WTC11 (cell line): ENCODE results near the gene SH3GL2. TPM values are rescaled to one million over a fixed set of nuclear protein-coding genes. Genes with fewer than 3 reads are reported as not detected.

Experiments used
- ATAC-seq: fragments of 200-7000 bp; cut with Tn5 transposase; 2 replicates; pipeline ENCODE4 v1.10.0; 2021; ENCODE audit warnings: mild to moderate bottlenecking, moderate library complexity
- CTCF ChIA-PET: fragments of 300-600 bp; sonication (Branson Sonifier 250); formaldehyde crosslinking; loops from one replicate; lab custom pipeline; 2021; ENCODE audit warnings: antibody characterized with exemption; lab: Charles Lee
- POLR2A ChIA-PET: fragments of 350-600 bp; sonication (Branson Sonifier 250); formaldehyde crosslinking; loops from one replicate; lab custom pipeline; 2021; ENCODE audit warnings: antibody characterized with exemption; lab: Charles Lee
- DNase-seq: peaks from one replicate; pipeline ENCODE4 v3.0.0; 2021; ENCODE audit warnings: low spot score
- H3K27ac Mint-ChIP-seq: 2 replicates; pipeline ENCODE4 v1.8.0; 2021; ENCODE audit warnings: mixed read lengths
- H3K27me3 Mint-ChIP-seq: 2 replicates; pipeline ENCODE4 v1.8.0; 2021; ENCODE audit warnings: low read depth, mild to moderate bottlenecking, moderate library complexity, mixed read lengths
- H3K36me3 Mint-ChIP-seq: 2 replicates; pipeline ENCODE4 v1.8.0; 2021; ENCODE audit warnings: mixed read lengths
- H3K4me1 Mint-ChIP-seq: 2 replicates; pipeline ENCODE4 v1.8.0; 2022; ENCODE audit warnings: mixed read lengths
- H3K4me3 Mint-ChIP-seq: 2 replicates; pipeline ENCODE4 v1.8.0; 2021; ENCODE audit warnings: mild to moderate bottlenecking, moderate library complexity, mixed read lengths
- H3K9me3 Mint-ChIP-seq: 2 replicates; pipeline ENCODE4 v1.8.0; 2021; ENCODE audit warnings: mixed read lengths
- ATF1 ChIP-seq: sonication (generic); formaldehyde crosslinking; IDR thresholded peaks from 2 replicates; pipeline ENCODE4 v1.8.1; 2023; ENCODE audit warnings: mild to moderate bottlenecking, moderate library complexity, missing genetic modification reagents
- E2F4 ChIP-seq: sonication (generic); formaldehyde crosslinking; IDR thresholded peaks from 2 replicates; pipeline ENCODE4 v1.8.1; 2022; ENCODE audit warnings: low read depth, mild to moderate bottlenecking, moderate library complexity, missing genetic modification reagents, borderline replicate concordance
- EMX1 ChIP-seq: fragments of 250-450 bp; sonication (Bioruptor Pico); IDR thresholded peaks from 2 replicates; pipeline ENCODE4 v1.8.0; 2021; ENCODE audit warnings: mild to moderate bottlenecking
- ETV6 ChIP-seq: sonication (generic); formaldehyde crosslinking; IDR thresholded peaks from 2 replicates; pipeline ENCODE4 v1.8.1; 2022; ENCODE audit warnings: mild to moderate bottlenecking, missing genetic modification reagents
- GABPB1 ChIP-seq: sonication (generic); formaldehyde crosslinking; IDR thresholded peaks from 2 replicates; pipeline ENCODE4 v1.8.1; 2023; ENCODE audit warnings: mild to moderate bottlenecking, missing genetic modification reagents
- HMGA2 ChIP-seq: fragments of 250-450 bp; sonication (Bioruptor Pico); IDR thresholded peaks from 2 replicates; pipeline ENCODE4 v1.4.0; 2021; ENCODE audit warnings: mild to moderate bottlenecking, moderate library complexity
- USF2 ChIP-seq: sonication (generic); formaldehyde crosslinking; IDR thresholded peaks from 2 replicates; pipeline ENCODE4 v1.8.1; 2023; ENCODE audit warnings: mild to moderate bottlenecking, missing genetic modification reagents, moderate library complexity
- ZMAT4 ChIP-seq: fragments of 250-450 bp; sonication (Bioruptor Pico); IDR thresholded peaks from 2 replicates; pipeline ENCODE4 v1.9.0; 2021; ENCODE audit warnings: mild to moderate bottlenecking
- ZNF121 ChIP-seq: sonication (generic); formaldehyde crosslinking; IDR thresholded peaks from 2 replicates; pipeline ENCODE4 v1.8.0; 2023; ENCODE audit warnings: missing genetic modification reagents
- ZNF423 ChIP-seq: fragments of 250-450 bp; sonication (Bioruptor Pico); IDR thresholded peaks from 2 replicates; pipeline ENCODE4 v2.1.2; 2022; ENCODE audit warnings: mild to moderate bottlenecking, moderate library complexity
- ZNF512 ChIP-seq: sonication (generic); formaldehyde crosslinking; IDR thresholded peaks from 2 replicates; pipeline ENCODE4 v1.8.1; 2022; ENCODE audit warnings: missing genetic modification reagents, borderline replicate concordance
- ZNF671 ChIP-seq: fragments of 250-450 bp; sonication (Bioruptor Pico); IDR thresholded peaks from 2 replicates; pipeline ENCODE4 v1.8.0; 2021; ENCODE audit warnings: mild to moderate bottlenecking
- total RNA-seq: library from RNA; stranded (reverse); gene quantifications from 3 replicates; pipeline ENCODE4 v1.2.3, GENCODE V29; 2021
- TF ChIP-seq, protein P1 (sequence below): sonication (generic); formaldehyde crosslinking; IDR thresholded peaks from 2 replicates; pipeline ENCODE4 v1.8.0; 2022; ENCODE audit warnings: mild to moderate bottlenecking, missing genetic modification reagents
- TF ChIP-seq, protein P2 (sequence below): fragments of 250-450 bp; sonication (Bioruptor Pico); IDR thresholded peaks from 2 replicates; pipeline ENCODE4 v1.9.0; 2021; ENCODE audit warnings: mild to moderate bottlenecking
- TF ChIP-seq, protein P3 (sequence below): fragments of 250-450 bp; sonication (Bioruptor Pico); IDR thresholded peaks from 2 replicates; pipeline ENCODE4 v1.9.0; 2021; ENCODE audit warnings: moderate library complexity, mild to moderate bottlenecking, inconsistent platforms, borderline replicate concordance
- TF ChIP-seq, protein P4 (sequence below): sonication (generic); formaldehyde crosslinking; IDR thresholded peaks from 2 replicates; pipeline ENCODE4 v1.8.0; 2022; ENCODE audit warnings: mild to moderate bottlenecking, missing genetic modification reagents
- TF ChIP-seq, protein P5 (sequence below): sonication (generic); formaldehyde crosslinking; conservative IDR thresholded peaks from 2 replicates; pipeline ENCODE4 v1.8.1; 2023; ENCODE audit warnings: mild to moderate bottlenecking, low read depth, missing genetic modification reagents, moderate library complexity

Gene SH3GL2
- total RNA-seq, 1 experiment from 2014 or later, result 4.2 TPM

DNA sequence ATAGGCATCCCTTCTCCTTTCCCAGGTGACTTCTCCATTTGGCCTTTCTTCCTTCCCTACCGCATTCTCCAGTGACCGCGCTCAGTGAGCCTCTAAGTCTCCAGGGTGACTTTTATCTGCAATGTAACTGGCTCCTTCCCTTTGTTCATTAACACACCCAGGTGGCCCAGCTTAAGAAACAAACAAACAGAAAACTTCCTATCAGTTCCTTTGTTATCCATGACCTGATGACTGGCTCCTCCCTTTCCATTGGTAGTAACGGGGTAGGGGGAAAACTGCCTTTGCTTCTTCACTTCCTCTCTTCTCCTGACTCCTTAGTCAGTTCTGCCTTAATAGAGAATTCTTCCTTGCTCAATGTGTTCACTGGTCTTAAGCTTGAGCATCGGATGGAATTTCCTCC is 7.0 kb upstream of the SH3GL2 start:
- no peak for DNase-seq
- H3K4me1 Mint-ChIP-seq, result peaks cover 14% of the 10 kb centered on the region

DNA sequence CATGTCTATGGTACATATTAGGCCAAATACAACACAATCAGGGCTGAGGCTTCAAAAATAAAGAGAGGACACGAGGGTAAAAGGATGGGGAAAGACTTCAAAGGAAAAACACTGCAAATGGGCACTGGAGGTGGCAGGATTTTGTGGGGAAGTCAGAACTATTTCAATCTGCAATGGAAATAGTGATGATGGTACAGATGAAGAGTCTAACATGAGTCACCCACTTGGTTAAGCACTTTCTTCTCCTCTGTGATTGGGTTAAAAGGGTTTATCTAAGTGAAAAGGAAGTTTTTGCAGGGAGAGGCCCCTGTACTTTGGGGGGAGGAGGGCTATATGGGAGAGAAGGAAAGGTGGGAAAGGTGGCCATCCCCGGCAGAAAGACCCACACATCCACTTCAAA is 4.5 kb upstream of the SH3GL2 start:
- Mint-ChIP-seq H3K27me3 (peaks cover 26% of the 10 kb centered on the region), H3K4me3 (no peak overlapping the region), H3K9me3 (peaks cover 6% of the 10 kb centered on the region), H3K27ac (no peak overlapping the region), H3K4me1 (peaks cover 19% of the 10 kb centered on the region), H3K36me3 (peaks cover 4% of the 10 kb centered on the region; the same call in 1 of the 2 replicates)
- no peak for ATAC-seq
- POLR2A ChIA-PET, result no interaction called here
- DNase-seq, result no peak
- CTCF ChIA-PET, result no interaction called here
- TF ChIP-seq ZNF671 (CRISPR knock-in tag), result no peak
- no peak for TF ChIP-seq ZMAT4 (CRISPR knock-in tag)
- TF ChIP-seq, protein P1, sequence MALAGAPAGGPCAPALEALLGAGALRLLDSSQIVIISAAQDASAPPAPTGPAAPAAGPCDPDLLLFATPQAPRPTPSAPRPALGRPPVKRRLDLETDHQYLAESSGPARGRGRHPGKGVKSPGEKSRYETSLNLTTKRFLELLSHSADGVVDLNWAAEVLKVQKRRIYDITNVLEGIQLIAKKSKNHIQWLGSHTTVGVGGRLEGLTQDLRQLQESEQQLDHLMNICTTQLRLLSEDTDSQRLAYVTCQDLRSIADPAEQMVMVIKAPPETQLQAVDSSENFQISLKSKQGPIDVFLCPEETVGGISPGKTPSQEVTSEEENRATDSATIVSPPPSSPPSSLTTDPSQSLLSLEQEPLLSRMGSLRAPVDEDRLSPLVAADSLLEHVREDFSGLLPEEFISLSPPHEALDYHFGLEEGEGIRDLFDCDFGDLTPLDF, result no peak

More for the DNA sequence above, 7.0 kb upstream of the SH3GL2 start:
- ChIA-PET POLR2A (no interaction called here), CTCF (interaction anchor here (1.5 kb wide), 1 partner anchor 231 kb away, joined by 3 read pairs; no protein-coding TSS in a partner anchor)
- H3K36me3 Mint-ChIP-seq, result peaks cover 4% of the 10 kb centered on the region; the same call in 1 of the 2 replicates
- no peak overlapping the region for H3K27ac Mint-ChIP-seq
- peaks cover 6% of the 10 kb centered on the region for H3K9me3 Mint-ChIP-seq
- peak; percentile 90 for ATAC-seq
- peaks cover 8% of the 10 kb centered on the region for H3K27me3 Mint-ChIP-seq
- TF ChIP-seq, protein P2, sequence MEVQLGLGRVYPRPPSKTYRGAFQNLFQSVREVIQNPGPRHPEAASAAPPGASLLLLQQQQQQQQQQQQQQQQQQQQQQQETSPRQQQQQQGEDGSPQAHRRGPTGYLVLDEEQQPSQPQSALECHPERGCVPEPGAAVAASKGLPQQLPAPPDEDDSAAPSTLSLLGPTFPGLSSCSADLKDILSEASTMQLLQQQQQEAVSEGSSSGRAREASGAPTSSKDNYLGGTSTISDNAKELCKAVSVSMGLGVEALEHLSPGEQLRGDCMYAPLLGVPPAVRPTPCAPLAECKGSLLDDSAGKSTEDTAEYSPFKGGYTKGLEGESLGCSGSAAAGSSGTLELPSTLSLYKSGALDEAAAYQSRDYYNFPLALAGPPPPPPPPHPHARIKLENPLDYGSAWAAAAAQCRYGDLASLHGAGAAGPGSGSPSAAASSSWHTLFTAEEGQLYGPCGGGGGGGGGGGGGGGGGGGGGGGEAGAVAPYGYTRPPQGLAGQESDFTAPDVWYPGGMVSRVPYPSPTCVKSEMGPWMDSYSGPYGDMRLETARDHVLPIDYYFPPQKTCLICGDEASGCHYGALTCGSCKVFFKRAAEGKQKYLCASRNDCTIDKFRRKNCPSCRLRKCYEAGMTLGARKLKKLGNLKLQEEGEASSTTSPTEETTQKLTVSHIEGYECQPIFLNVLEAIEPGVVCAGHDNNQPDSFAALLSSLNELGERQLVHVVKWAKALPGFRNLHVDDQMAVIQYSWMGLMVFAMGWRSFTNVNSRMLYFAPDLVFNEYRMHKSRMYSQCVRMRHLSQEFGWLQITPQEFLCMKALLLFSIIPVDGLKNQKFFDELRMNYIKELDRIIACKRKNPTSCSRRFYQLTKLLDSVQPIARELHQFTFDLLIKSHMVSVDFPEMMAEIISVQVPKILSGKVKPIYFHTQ (CRISPR knock-in tag), result no peak
- TF ChIP-seq ZNF671 (CRISPR knock-in tag), result no peak
- no peak for TF ChIP-seq USF2 (CRISPR knock-in tag)
- TF ChIP-seq, protein P3, sequence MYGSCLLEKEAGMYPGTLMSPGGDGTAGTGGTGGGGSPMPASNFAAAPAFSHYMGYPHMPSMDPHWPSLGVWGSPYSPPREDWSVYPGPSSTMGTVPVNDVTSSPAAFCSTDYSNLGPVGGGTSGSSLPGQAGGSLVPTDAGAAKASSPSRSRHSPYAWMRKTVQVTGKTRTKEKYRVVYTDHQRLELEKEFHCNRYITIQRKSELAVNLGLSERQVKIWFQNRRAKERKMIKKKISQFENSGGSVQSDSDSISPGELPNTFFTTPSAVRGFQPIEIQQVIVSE (CRISPR knock-in tag), result no peak
- no peak for TF ChIP-seq HMGA2 (CRISPR knock-in tag)
- no peak for TF ChIP-seq ETV6 (CRISPR knock-in tag)
- TF ChIP-seq ZNF121 (CRISPR knock-in tag), result no peak
- H3K4me3 Mint-ChIP-seq, result no peak overlapping the region

- Mint-ChIP-seq H3K36me3 (peaks cover 4% of the 10 kb centered on the region; the same call in 1 of the 2 replicates), H3K4me1 (peaks cover 6% of the 10 kb centered on the region), H3K9me3 (peaks cover 6% of the 10 kb centered on the region), H3K4me3 (peak overlapping the region; percentile 69), H3K27ac (no peak overlapping the region), H3K27me3 (peaks cover 52% of the 10 kb centered on the region)
- ATAC-seq, result no peak; the same call in 1 of the 2 replicates
- ChIA-PET CTCF (no interaction called here), POLR2A (no interaction called here)
- no peak for DNase-seq
- TF ChIP-seq ZNF512 (CRISPR knock-in tag), result no peak
- TF ChIP-seq GABPB1 (CRISPR knock-in tag), result no peak
- TF ChIP-seq, protein P4, sequence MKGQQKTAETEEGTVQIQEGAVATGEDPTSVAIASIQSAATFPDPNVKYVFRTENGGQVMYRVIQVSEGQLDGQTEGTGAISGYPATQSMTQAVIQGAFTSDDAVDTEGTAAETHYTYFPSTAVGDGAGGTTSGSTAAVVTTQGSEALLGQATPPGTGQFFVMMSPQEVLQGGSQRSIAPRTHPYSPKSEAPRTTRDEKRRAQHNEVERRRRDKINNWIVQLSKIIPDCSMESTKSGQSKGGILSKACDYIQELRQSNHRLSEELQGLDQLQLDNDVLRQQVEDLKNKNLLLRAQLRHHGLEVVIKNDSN, result no peak
- TF ChIP-seq ATF1 (CRISPR knock-in tag), result no peak
- no peak for TF ChIP-seq EMX1 (CRISPR knock-in tag)
- no peak for TF ChIP-seq ZNF423 (CRISPR knock-in tag)
- TF ChIP-seq, protein P5, sequence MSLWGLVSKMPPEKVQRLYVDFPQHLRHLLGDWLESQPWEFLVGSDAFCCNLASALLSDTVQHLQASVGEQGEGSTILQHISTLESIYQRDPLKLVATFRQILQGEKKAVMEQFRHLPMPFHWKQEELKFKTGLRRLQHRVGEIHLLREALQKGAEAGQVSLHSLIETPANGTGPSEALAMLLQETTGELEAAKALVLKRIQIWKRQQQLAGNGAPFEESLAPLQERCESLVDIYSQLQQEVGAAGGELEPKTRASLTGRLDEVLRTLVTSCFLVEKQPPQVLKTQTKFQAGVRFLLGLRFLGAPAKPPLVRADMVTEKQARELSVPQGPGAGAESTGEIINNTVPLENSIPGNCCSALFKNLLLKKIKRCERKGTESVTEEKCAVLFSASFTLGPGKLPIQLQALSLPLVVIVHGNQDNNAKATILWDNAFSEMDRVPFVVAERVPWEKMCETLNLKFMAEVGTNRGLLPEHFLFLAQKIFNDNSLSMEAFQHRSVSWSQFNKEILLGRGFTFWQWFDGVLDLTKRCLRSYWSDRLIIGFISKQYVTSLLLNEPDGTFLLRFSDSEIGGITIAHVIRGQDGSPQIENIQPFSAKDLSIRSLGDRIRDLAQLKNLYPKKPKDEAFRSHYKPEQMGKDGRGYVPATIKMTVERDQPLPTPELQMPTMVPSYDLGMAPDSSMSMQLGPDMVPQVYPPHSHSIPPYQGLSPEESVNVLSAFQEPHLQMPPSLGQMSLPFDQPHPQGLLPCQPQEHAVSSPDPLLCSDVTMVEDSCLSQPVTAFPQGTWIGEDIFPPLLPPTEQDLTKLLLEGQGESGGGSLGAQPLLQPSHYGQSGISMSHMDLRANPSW (CRISPR knock-in tag), result no peak
- TF ChIP-seq E2F4 (CRISPR knock-in tag), result no peak
- no peak for TF ChIP-seq USF2 (CRISPR knock-in tag)
Measured at GRCh38 chr9:17578577-17578910, 322 bp upstream of the SH3GL2 start.
